Measurements from ENCODE around the gene HSD17B12.
"Not testable (repeated sequence)": the region's sequence is repeated elsewhere in the genome, so short reads cannot be mapped to it uniquely, and the experiment has no call there.

The HSD17B12 gene

DNA sequence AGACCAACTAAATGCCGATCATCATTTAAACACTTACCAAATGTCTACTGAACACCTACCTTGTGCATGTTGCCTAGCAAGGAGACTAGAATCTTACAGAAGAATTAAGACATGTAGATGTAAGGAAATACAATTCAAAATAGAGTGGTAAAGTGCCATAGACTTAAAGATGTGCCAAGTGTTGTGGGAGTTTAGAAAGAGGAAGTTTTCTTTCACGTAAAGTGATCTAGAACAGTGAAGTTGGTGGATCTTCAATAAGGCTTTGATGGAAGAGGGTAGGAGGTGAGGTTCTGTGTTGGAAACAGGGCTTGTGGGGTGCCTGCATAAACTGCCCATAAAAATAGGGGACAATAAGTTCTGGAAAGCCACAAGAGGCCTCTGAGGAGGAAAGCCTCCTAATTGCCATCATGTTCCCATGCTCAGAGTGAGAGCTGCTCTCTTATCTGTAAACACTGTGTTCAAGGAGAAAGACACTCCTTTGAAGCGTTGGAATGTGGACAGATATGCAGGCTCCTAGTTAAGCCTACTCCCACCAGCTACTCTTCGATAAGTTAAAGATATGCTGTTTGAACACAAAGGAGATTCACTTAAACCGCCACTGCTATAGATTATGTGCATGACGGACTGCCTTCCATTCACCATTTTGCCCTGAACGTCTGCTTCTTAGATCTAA lies 66.7 kb downstream of the HSD17B12 start:
- no peak for DNase-seq (ENCODE audit: low read depth)

DNA sequence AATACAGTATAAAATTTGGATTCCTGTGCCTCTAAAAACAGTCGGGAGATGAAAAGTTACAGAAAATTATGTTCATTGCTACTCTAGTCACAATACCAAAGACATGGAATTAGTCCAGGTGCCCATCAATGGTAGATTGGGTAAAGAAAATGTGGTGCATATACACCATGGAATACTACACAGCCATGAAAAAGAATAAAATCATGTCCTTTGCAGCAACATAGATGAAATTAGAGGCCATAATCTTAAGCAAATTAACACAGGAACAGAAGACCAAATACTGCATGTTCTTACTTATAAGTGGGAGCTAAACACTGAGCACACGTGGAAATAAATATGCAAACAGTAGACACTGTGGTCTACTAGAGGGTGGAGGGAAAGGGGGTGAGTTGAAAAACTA lies 67.6 kb downstream of the HSD17B12 start:
- no peak for DNase-seq (ENCODE audit: low read depth)

DNA sequence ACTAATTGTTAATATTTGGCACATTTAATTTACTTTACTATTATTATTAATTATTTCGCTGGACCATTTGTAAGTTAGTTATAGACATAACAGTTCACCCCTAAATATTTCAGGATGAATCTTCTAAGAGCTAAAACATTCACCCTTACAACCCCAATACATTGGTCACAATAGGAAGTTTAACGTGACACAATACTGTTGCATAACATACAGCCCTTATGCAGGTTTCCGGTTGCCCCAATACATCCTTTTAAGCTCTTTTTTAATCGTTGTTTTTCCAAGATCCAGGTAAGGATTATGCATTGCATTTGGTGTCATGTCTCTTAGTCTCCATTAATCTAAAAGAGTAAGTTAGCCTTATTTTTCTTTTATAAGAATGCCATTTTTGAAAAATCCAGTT lies 71.2 kb downstream of the HSD17B12 start:
- no peak for DNase-seq (ENCODE audit: low read depth)

DNA sequence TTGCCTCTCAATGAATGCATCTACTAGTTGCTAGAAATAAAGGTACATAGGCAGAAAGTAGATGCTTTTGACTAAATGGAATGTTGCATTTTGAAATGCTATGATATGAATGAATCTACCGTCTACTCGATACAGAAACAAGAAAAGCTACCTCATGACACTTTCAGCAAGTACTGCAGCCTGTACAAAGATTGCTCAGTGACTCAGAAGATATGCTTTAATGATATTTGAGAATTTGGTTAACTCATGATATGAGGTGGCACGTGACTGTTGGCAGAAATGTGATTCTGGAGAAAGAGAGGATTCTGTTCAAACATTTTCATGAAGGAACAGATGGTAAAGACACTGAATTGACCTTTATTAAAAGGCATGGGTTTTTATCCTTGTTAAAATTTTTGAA lies 76.0 kb downstream of the HSD17B12 start:
- no peak for DNase-seq (ENCODE audit: low read depth)

DNA sequence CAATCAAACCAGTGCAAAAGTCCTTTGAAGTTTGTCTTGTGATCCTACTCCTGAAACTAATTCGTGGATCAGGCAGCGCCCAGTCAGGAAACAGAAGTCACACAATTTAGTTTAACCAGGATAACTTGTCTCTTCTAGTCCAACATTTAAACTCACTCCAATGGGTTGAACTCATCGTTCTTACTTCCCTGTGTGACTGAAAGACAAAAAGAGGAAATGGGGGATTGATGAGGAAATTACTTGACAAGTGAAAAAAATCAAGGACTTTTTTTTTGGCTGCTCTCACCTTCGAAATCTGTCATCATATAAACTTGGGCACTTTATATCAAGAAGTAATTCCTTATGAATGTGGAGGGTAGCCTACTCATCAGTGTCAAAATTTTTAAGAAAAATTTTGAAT lies 78.4 kb downstream of the HSD17B12 start:
- no peak for DNase-seq (ENCODE audit: low read depth)

DNA sequence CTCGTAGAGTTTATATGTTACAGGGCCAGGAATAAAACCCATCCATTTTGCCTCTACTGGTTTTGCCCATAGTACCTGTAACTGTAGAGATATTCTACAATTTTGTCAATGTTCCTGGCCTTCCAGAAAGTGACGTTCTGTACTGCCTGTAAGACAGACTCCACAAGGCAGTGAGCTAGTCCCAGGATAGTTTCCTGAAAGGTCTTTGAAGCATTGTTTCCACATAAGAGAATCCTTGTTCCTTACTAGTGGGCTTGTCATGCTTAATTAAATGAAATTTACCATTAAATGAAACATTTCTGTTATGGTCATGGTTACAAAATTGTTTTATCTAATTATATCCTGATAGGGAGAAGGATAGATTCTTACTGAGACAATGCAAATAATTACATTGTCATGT lies 80.4 kb downstream of the HSD17B12 start:
- no peak for DNase-seq (ENCODE audit: low read depth)

DNA sequence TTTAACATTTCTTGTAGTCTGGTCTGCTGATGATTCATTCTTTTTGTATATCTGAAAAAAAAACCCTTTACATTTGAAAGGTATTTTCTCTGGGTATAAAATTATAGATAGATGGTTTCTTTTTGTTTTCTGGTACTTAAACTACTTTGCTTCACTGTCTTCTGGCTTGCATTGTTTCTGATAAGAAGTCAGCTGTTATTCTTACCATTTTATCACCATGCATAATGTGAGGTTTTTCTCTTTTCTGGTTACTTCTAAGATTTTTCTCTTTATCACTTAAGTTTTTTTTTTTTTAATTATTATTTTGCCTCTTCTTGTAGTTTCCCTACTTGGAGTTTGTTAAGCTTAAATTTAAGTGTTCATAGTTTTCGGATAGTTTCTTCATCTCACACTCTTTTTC lies 84.7 kb downstream of the HSD17B12 start:
- no peak for DNase-seq (ENCODE audit: low read depth)

DNA sequence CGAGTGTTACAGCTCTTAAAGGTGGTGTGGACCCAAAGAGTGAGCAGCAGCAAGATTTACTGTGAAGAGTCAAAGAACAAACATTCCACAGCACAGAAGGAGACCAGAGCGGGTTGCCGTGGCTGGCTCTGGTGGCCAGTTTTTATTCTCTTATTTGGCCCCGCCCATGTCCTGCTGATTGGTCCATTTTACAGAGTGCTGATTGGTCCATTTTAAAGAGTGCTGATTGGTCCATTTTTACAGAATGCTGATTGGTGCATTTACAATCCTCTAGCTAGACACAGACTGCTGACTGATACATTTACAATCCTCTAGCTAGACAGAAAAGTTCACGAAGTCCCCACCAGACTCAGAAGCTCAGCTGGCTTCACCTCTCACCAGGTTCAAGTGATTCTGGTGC lies 88.1 kb downstream of the HSD17B12 start:
- DNase-seq (ENCODE audit: low read depth): not testable (repeated sequence)

DNA sequence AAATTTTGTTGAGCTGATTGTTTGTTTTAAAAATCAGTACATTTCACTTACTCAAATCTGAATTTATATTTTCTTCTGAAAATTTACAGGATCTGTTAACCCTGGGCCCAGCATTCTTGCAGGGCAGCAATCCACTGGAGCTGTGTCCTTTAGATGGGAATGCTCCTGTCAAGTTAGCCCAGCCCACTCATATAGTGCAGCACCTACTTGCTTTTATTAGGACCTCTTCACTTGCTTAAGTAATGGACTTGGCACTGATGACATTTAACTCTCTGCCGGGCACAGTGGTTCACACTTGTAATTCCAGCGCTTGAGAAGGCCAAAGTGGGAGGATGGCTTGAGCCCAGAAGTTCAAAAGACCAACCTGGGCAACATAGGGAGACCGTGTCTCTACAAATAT lies 89.6 kb downstream of the HSD17B12 start:
- DNase-seq (ENCODE audit: low read depth): no peak

DNA sequence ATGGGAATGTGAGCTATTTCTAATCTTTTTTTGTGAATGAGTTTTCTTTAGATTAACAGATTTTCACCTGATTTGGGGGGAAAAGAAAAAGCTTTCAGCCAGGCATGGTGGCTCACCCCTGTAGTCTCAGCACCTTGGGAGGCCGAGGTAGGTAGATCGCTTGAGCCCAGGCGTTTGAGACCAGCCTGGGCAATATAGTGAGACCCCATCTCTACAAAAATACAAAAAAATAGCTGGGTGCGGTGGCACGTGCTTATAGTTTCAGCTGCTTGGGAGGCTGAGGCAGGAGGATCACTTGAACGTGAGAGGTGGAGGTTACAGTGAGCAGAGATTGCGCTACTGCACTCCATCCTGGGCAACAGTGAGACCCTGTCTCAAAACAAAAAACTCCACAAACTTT lies 92.2 kb downstream of the HSD17B12 start:
- DNase-seq (ENCODE audit: low read depth): no peak

DNA sequence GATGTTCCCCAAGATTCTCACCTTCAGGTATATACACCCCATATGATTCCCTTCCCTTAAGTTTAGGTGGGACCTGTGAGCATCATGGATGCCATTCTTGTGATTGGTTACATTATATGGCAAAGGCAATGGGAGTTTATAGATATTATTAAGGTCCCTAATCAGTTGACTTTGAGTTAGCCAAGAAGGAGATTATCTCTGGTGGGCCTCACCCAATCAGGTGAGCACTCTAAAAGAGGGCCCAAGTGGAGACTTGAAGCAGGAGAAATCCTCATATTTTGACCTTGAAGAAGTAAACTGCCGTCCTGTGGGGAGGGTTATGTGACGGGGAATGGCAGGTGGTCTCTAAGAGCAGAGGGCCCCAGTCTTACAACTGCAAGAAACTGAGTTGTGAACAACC lies 94.2 kb downstream of the HSD17B12 start:
- no peak for DNase-seq (ENCODE audit: low read depth)

DNA sequence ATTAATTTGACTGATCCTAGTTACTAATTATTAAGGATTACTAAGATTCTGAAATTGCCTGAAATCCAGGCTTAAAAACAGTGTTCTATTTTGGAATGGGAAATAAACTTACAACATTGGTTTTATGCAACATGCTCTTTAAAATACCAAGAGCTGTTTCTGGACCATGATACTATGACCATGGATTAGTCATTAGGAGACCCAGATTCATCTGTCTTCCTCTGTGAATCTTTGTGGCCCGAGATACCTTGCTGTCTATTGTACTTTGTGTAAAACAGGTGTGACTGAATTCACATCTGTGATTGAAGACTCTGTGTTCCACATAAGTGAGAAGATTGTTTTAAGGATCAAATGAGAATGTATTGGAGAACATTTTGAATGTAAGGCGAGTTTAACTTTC lies 98.8 kb downstream of the HSD17B12 start:
- no peak for DNase-seq (ENCODE audit: low read depth)

DNA sequence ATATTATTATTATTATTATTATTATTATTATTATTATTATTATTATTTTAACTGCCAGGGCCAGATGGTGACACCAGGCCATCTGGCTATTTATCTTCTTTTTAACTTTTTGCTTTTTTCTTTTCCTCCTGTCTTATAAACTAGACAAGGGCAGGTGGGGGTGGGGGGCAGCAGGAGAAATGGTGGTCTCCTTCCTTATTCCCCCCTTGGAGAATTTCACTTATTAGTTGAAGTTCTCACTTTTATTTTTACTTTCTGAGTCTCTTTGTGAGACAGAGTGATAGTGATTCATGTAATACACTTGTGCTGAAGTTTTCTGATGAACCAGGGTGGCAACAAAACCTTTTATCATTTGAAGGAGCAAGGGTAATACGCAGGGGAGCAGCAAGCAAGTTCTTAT lies 103.8 kb downstream of the HSD17B12 start:
- no peak for DNase-seq (ENCODE audit: low read depth)

DNA sequence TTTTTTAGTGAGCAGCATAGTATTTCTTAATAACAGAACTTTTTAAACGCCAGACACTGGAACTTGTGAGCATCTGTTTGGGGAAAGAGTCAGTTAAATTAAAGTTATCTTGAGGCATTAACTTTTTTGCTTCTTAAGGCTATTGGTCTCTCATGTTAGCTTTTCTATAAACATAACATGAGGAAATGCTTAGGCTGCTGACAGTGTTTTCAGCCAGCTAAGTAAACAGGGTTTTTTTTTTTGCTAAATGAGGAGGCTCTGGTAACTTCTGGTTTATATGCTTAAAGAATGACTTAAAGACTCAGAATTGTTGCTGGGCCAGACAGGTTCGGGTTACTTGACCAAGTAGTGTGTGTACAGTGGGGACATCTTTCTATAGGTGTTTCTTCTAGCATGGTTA lies 104.3 kb downstream of the HSD17B12 start:
- DNase-seq (ENCODE audit: low read depth): no peak

DNA sequence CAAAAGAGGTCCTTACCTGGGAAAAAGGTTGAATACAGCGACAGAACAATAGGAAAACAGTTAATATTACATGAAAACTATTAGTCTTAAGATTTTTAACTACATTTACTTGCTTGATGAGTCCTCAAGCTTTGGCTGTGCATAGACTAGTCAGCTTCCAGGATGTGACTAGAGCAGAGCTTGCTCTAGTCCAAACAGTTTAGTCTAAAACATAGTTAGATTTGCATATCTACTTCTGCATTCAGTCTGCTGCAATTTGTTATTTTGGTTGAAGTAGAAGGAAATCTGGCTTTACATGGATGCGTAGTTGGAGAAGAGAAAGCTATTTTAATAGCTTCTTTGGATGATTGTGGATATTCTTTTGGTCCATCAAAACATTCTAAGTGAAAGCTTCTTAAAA lies 104.8 kb downstream of the HSD17B12 start:
- DNase-seq (ENCODE audit: low read depth): no peak

DNA sequence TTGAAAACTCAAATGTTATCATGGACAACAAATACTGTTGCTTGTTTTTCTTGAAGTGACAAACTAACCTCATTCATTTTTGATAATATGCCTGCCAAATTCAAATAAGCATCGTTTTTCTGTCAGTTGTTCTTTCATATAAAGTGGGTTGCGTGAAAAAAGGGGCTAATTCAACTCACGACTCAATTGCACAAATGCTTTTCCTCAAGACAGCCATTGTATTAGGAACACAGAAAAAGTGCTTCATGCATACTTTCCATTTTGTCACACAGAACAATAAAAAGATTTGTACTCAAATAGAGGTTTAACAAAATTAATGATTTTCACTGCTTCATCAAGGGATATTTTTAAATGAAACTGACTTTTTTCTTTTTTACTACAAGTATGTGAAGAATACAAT lies 105.5 kb downstream of the HSD17B12 start:
- DNase-seq (ENCODE audit: low read depth): no peak

DNA sequence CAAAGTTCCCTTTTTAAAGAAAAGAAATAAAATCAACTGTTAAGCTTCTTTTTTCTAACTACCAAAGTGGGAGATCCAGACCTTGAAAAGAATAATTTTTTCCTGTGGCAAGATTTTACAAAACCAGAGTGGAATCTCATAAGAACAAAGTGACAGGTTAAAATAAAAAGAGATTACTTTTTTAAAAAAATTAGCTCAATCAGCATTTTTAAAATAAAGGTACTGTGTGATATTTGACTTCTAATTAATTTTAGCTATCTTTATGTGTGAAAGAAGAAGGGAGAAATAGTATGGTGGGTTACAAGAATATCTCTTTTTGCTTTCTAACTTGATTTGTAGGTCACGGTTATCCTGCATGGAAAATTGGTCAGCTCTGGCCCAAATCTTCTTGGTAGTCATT lies 107.3 kb downstream of the HSD17B12 start:
- DNase-seq (ENCODE audit: low read depth): no peak

DNA sequence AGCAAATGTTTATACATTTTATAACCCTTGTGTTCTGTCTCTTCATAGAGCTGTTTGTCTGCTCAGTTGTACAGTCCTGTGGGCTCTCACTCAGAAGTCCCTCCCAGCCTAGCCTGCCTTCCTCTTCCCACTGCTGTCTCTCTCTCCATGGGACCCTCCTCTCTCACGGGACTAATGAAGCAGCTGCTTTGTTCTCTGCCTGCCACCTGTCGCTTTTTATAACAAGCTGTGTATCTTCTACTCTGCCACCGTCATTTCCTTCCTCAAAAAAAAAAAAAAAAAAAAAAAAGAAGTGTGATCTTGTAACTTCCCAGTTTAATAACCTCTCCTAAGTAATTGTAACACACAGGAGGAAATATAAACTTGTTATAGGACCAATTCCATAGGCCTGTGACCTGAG lies 107.9 kb downstream of the HSD17B12 start:
- DNase-seq (ENCODE audit: low read depth): no peak

DNA sequence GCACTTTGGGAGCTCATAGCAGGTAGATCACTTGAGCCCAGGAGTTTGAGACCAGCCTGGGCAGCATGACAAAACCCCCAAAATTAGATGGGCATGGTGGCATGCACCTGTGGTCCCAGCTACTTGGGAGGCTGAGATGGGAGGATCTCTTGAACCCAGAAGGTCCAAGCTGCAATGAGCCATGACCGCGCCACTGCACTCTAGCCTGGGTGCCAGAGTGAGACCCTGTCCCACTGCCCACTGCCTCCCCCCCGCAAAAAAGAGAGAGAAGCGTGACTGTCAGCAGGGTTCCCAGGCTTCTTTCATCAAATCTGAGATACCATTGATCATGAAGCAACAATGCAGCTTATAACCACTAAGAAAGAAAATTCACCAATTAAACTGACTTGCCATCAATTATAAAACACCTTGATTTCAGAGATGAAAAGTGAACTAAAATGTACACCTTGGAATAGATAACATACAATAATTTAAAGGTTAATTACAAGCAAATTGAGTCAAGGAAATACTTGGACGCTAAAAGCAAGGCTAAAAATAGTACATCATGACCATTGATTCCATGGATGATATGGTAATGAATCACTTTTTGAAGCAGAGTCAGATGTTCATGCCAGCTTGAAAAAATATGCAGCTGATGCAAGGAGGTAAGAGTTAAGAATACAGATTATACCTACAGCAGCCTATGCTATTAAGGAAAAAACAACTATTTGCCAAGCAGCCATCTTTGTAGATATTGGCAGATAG lies 109.3 kb downstream of the HSD17B12 start:
- DNase-seq (ENCODE audit: low read depth): no peak

DNA sequence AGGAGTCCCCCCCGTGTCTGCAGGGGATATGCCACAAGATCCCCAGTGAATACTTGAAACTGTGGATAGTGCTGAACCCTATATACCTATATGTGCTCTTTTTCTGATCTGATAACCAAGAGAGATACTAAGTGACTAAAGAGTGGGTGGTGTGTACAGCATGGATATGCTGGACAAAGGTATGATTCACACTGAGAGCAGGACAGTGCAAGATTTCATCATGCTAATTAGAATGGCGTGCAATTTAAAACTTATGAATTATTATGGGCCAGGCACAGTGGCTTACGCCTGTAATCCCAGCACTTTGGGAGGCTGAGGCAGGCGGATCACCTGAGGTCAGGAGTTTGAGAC lies 109.9 kb downstream of the HSD17B12 start:
- no peak for DNase-seq (ENCODE audit: low read depth)

DNA sequence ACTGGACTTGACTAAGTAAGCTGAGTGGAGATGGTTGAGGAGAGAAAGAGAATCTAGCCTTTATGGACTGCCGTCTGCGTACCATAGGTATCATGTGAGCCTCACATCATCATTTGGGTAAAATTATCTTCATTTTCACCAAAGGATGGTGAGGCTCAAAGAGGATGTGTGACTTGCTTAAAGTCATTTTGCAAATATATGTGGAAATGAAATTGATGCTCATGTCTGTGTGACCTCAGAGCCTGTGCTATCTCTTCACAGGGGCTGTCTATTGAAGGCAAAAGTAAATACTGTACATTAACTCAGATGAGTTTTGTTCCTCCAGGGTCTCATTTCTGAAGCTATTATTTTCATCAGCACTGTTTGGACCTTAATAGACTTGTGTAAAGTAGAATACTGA lies 116.8 kb downstream of the HSD17B12 start:
- DNase-seq (ENCODE audit: low read depth): no peak

DNA sequence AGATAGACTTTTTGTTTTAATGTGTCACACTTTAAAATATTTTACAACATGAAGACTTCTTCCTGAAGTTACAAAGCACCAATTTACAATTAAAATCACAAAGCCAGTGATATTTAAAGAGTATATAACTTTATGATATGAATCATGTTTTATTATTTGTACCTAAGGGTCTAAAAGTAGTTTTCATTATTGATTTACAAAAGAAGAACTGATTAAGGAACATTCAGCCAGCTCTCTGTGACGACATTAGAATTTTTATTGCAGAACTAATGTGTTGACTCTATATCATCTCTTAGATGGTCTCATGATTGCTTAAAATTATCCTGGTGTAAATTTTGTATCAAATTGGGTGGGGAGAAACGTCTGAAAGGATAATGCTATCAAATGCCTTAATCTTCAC lies 117.3 kb downstream of the HSD17B12 start:
- no peak for DNase-seq (ENCODE audit: low read depth)

DNA sequence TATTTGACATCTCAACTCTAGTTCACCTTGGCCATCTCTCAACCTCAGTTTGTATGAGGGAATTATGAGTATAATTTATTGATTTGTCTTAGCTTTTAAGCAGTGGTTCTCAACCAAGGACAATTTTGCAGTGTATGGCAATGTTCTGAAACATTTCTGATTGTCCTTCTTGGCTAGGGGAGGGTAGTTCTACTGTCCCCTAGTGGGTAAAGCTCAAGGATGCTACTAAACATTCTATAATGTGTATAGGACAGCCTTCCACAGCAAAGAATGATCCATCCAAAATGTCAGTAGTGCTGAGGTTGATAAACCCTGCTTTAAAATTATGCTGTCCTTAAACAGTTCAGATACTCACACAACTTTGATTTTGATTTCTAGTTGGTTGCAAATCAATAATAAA lies 122.0 kb downstream of the HSD17B12 start:
- DNase-seq (ENCODE audit: low read depth): no peak

DNA sequence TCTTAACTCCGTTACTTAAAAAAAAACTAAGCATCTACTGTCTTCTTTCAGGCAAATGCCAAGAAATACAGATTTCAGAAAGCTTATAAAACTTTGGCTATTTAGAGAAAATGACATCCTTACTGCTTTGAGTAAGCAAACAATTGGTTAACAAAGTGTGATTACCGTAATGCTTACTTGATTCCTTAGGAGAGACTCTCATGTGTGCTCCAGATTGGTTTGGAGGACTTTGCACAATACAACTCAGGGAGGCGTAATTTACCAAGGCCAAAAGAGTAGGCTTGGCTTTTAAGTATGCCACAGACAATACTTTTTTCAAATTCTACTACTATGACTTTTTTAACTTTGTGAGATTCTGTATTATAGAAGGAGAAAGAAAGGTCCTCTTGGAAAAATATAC lies 123.2 kb downstream of the HSD17B12 start:
- no peak for DNase-seq (ENCODE audit: low read depth)
